B cell (primary cell): ENCODE data around the gene TGFA.

Experiments
- EZH2 ChIP-seq: IDR thresholded peaks from 2 replicates; pipeline ENCODE4 v1.6.1; 2012; ENCODE audit warnings: borderline replicate concordance, low read depth, mild to moderate bottlenecking, moderate library complexity, low read length; ENCODE audit not compliant: insufficient read depth, poor library complexity, severe bottlenecking
- TF ChIP-seq, protein P1 (sequence below): fragments of 200-600 bp; IDR thresholded peaks from one replicate; pipeline ENCODE4 v1.8.0; 2022; ENCODE audit warnings: antibody characterized with exemption, mild to moderate bottlenecking

- no peak for TF ChIP-seq EZH2
- TF ChIP-seq, protein P1, sequence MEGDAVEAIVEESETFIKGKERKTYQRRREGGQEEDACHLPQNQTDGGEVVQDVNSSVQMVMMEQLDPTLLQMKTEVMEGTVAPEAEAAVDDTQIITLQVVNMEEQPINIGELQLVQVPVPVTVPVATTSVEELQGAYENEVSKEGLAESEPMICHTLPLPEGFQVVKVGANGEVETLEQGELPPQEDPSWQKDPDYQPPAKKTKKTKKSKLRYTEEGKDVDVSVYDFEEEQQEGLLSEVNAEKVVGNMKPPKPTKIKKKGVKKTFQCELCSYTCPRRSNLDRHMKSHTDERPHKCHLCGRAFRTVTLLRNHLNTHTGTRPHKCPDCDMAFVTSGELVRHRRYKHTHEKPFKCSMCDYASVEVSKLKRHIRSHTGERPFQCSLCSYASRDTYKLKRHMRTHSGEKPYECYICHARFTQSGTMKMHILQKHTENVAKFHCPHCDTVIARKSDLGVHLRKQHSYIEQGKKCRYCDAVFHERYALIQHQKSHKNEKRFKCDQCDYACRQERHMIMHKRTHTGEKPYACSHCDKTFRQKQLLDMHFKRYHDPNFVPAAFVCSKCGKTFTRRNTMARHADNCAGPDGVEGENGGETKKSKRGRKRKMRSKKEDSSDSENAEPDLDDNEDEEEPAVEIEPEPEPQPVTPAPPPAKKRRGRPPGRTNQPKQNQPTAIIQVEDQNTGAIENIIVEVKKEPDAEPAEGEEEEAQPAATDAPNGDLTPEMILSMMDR = no peak
Observed at GRCh38 chr2:70435138-70435537, 118.5 kb downstream of the TGFA start.
